OCI-LY7 (cell line): Measurements from ENCODE around the gene KCNQ2.

Experiments used
- CTCF ChIP-seq: fragments of 200-600 bp; sonication (generic); conservative IDR thresholded peaks from 2 replicates; pipeline ENCODE4 v1.5.1; 2014; ENCODE audit warnings: mild to moderate bottlenecking, antibody characterized with exemption, low read length, moderate library complexity, mixed read lengths
- EZH2phosphoT487 ChIP-seq: fragments of 200-600 bp; sonication (generic); IDR thresholded peaks from 2 replicates; pipeline ENCODE4 v1.6.1; 2018; ENCODE audit warnings: low read depth, borderline replicate concordance, mild to moderate bottlenecking, mixed run types, antibody characterized with exemption, low read length, moderate library complexity, mixed read lengths

DNA sequence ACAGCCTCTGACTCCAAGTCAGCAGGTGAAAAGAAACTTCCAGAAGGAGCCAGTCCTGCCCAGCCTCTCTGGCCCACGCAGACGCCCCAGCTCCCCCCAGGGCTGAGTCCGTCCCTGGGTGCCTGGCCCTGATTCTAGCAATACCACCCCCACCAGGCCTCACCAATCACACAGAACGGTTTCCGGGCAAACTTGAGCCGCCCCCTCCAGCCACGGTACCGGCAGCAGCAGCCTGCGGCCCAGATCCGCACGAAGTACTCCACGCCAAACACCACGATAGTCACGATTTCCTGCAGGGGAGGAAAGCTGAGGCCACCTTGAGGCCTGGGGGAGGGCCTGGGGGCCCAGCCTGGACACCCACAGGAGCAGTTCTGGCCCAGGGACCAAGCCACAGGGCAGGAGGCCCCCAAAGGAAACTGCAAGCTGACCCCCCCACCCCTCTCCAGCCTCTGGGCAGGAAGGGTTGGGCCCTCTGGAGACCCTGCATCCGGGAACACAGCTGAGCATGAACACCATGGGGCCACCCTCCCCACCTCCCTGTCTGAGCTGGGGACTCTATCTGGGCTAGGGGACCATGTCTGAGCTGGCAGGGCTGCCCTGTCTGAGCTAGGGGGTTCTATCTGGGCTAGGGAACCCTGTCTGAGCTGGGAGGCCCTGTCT, 27.2 kb downstream of the KCNQ2 start:
- TF ChIP-seq CTCF (no peak), EZH2phosphoT487 (no peak)
